Measurements from ENCODE around the gene CCL11.

Gene CCL11

DNA sequence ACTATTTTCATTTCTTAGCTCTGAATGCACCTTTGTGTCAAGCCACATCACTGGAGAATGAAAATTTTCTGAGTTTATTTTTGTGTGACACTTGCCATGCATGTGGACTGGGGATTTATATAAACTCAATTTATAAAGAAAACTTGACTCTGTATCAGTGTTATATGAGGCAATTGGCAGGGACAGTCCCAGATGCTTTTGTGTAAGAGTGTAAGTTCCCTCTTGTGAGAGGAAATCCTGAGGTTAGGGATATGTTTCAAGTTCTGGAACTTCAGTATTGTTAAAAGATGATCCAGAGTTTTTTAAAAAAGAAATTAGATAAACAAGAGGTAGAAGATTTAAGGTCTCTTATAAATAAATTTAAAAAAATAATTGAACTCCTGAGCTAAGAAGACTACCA lies 22.8 kb downstream of the CCL11 start:
- TF ChIP-seq, protein P1, sequence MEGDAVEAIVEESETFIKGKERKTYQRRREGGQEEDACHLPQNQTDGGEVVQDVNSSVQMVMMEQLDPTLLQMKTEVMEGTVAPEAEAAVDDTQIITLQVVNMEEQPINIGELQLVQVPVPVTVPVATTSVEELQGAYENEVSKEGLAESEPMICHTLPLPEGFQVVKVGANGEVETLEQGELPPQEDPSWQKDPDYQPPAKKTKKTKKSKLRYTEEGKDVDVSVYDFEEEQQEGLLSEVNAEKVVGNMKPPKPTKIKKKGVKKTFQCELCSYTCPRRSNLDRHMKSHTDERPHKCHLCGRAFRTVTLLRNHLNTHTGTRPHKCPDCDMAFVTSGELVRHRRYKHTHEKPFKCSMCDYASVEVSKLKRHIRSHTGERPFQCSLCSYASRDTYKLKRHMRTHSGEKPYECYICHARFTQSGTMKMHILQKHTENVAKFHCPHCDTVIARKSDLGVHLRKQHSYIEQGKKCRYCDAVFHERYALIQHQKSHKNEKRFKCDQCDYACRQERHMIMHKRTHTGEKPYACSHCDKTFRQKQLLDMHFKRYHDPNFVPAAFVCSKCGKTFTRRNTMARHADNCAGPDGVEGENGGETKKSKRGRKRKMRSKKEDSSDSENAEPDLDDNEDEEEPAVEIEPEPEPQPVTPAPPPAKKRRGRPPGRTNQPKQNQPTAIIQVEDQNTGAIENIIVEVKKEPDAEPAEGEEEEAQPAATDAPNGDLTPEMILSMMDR (IDR thresholded peaks at IDR 0.05; ENCODE audit: insufficient read depth, low read length, poor library complexity, severe bottlenecking): no peak
- Histone ChIP-seq H3K36me3 (ENCODE audit: control insufficient read depth, insufficient read depth, low read length) (no peaks in the 10 kb centered on the region), H3K27me3 (replicated peaks; ENCODE audit: control insufficient read depth, insufficient read depth, low read length) (no peaks in the 10 kb centered on the region; the same call in 1 of the 2 replicates), H3K4me3 (replicated peaks; ENCODE audit: low read depth, low read length) (no peak overlapping the region)
- DNase-seq (ENCODE audit: extremely low read depth, insufficient read length): no peak

GRCh38 chr17:34311291-34311690 lies 25.7 kb downstream of the CCL11 start:
- no peak overlapping the region for H3K4me3 ChIP-seq (replicated peaks; ENCODE audit: low read depth, low read length)
- TF ChIP-seq, protein P1 (IDR thresholded peaks at IDR 0.05; ENCODE audit: insufficient read depth, low read length, poor library complexity, severe bottlenecking): no peak
- no peaks in the 10 kb centered on the region; the same call in 1 of the 2 replicates for H3K27me3 ChIP-seq (replicated peaks; ENCODE audit: control insufficient read depth, insufficient read depth, low read length)
- DNase-seq (ENCODE audit: extremely low read depth, insufficient read length): no peak
- H3K36me3 ChIP-seq (ENCODE audit: control insufficient read depth, insufficient read depth, low read length): no peaks in the 10 kb centered on the region

- H3K4me3 ChIP-seq (replicated peaks; ENCODE audit: low read depth, low read length): no peak overlapping the region
- TF ChIP-seq, protein P1 (IDR thresholded peaks at IDR 0.05; ENCODE audit: insufficient read depth, low read length, poor library complexity, severe bottlenecking): no peak
- no peak for DNase-seq (ENCODE audit: extremely low read depth, insufficient read length)
Measured at GRCh38 chr17:34312080-34312479, 26.5 kb downstream of the CCL11 start.

GRCh38 chr17:34313164-34313563 lies 27.6 kb downstream of the CCL11 start:
- TF ChIP-seq, protein P1 (IDR thresholded peaks at IDR 0.05; ENCODE audit: insufficient read depth, low read length, poor library complexity, severe bottlenecking): no peak
- Histone ChIP-seq H3K27me3 (replicated peaks; ENCODE audit: control insufficient read depth, insufficient read depth, low read length) (no peaks in the 10 kb centered on the region; the same call in 1 of the 2 replicates), H3K36me3 (ENCODE audit: control insufficient read depth, insufficient read depth, low read length) (no peaks in the 10 kb centered on the region), H3K4me3 (replicated peaks; ENCODE audit: low read depth, low read length) (no peak overlapping the region)
- no peak for DNase-seq (ENCODE audit: extremely low read depth, insufficient read length)

More at GRCh38 chr17:34312080-34312479, 26.5 kb downstream of the CCL11 start:
- Histone ChIP-seq H3K27me3 (replicated peaks; ENCODE audit: control insufficient read depth, insufficient read depth, low read length) (no peaks in the 10 kb centered on the region; the same call in 1 of the 2 replicates), H3K36me3 (ENCODE audit: control insufficient read depth, insufficient read depth, low read length) (no peaks in the 10 kb centered on the region)

DNA sequence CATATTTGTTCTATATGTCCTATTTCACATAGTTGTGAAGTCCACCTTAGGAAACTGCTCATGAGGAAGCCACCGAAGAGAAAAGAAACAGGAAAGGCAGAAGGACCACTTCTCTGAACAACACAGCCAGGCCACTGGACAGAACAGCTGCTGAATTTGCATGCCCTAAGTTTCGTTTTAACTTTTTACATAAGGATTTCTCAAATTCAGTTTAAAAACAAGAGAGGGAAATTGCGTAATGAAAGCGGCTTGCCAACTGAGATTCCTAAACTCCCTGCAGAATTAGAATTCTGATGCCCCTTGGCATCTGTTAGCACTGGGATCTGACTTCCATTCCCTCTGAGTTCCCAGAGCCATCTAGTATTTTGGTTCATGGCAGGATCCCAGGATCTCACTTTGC lies 28.7 kb downstream of the CCL11 start:
- TF ChIP-seq, protein P1 (IDR thresholded peaks at IDR 0.05; ENCODE audit: insufficient read depth, low read length, poor library complexity, severe bottlenecking): no peak
- Histone ChIP-seq H3K27me3 (replicated peaks; ENCODE audit: control insufficient read depth, insufficient read depth, low read length) (no peaks in the 10 kb centered on the region; the same call in 1 of the 2 replicates), H3K36me3 (ENCODE audit: control insufficient read depth, insufficient read depth, low read length) (no peaks in the 10 kb centered on the region), H3K4me3 (replicated peaks; ENCODE audit: low read depth, low read length) (no peak overlapping the region)
- DNase-seq (ENCODE audit: extremely low read depth, insufficient read length): no peak

- H3K27me3 ChIP-seq (replicated peaks; ENCODE audit: control insufficient read depth, insufficient read depth, low read length): no peaks in the 10 kb centered on the region
- TF ChIP-seq, protein P1 (IDR thresholded peaks at IDR 0.05; ENCODE audit: insufficient read depth, low read length, poor library complexity, severe bottlenecking): peak; percentile 42
- DNase-seq (ENCODE audit: extremely low read depth, insufficient read length): no peak
- H3K4me3 ChIP-seq (replicated peaks; ENCODE audit: low read depth, low read length): no peak overlapping the region
- H3K36me3 ChIP-seq (ENCODE audit: control insufficient read depth, insufficient read depth, low read length): no peaks in the 10 kb centered on the region
Measured at GRCh38 chr17:34318474-34318873, 32.9 kb downstream of the CCL11 start.
